H9 (cell line): Measurements from ENCODE around the gene UMPS. TPM values are rescaled to one million over a fixed set of nuclear protein-coding genes. Genes with fewer than 3 reads are reported as not detected.

Source experiments
- DNase-seq: peaks from one replicate; pipeline ENCODE4 v3.0.0-alpha.2; 2017
- H2AFZ ChIP-seq: one replicate; pipeline ENCODE4 v1.6.1; 2013; ENCODE audit warnings: mild to moderate bottlenecking, low read length, control low read depth, moderate library complexity
- H2AK5ac ChIP-seq: 2 replicates; pipeline ENCODE4 v1.6.1; 2013; ENCODE audit warnings: low read length, control low read depth, mixed read lengths; ENCODE audit not compliant: insufficient read length
- H2BK120ac ChIP-seq: one replicate; pipeline ENCODE4 v1.6.1; 2013; ENCODE audit warnings: low read depth, mild to moderate bottlenecking, low read length, control low read depth, inconsistent platforms; ENCODE audit not compliant: poor library complexity, severe bottlenecking
- H2BK12ac ChIP-seq: 2 replicates; pipeline ENCODE4 v1.6.1; 2013; ENCODE audit warnings: low read length, control low read depth, mixed read lengths, low read depth; ENCODE audit not compliant: insufficient read length
- H2BK15ac ChIP-seq: 2 replicates; pipeline ENCODE4 v1.6.1; 2013; ENCODE audit warnings: low read depth, low read length, control low read depth
- H2BK20ac ChIP-seq: one replicate; pipeline ENCODE4 v1.6.1; 2013; ENCODE audit warnings: low read depth, mild to moderate bottlenecking, low read length, control low read depth, inconsistent platforms; ENCODE audit not compliant: poor library complexity, severe bottlenecking
- H2BK5ac ChIP-seq: 2 replicates; pipeline ENCODE4 v1.6.1; 2013; ENCODE audit warnings: low read length, control low read depth, mixed read lengths; ENCODE audit not compliant: insufficient read length
- H3K14ac ChIP-seq: 2 replicates; pipeline ENCODE4 v1.6.1; 2013; ENCODE audit warnings: low read length, control low read depth; ENCODE audit not compliant: insufficient read depth
- H3K18ac ChIP-seq: 2 replicates; pipeline ENCODE4 v1.6.1; 2013; ENCODE audit warnings: low read depth, mild to moderate bottlenecking, mixed read lengths, low read length, control low read depth; ENCODE audit not compliant: insufficient read length
- H3K23ac ChIP-seq: 2 replicates; pipeline ENCODE4 v1.6.1; 2013; ENCODE audit warnings: low read length, control low read depth, mixed read lengths, low read depth; ENCODE audit not compliant: insufficient read length
- H3K23me2 ChIP-seq: 2 replicates; pipeline ENCODE4 v1.6.1; 2013; ENCODE audit warnings: low read depth, mild to moderate bottlenecking, mixed read lengths, low read length, control low read depth; ENCODE audit not compliant: insufficient read length, poor library complexity, severe bottlenecking
- H3K27ac ChIP-seq: 2 replicates; pipeline ENCODE4 v1.5.1; 2013; ENCODE audit warnings: low read length, control low read depth, mixed read lengths, low read depth; ENCODE audit not compliant: insufficient read length
- H3K27me3 ChIP-seq: 2 replicates; pipeline ENCODE4 v1.6.1; 2013; ENCODE audit warnings: low read length, control low read depth, inconsistent platforms; ENCODE audit not compliant: insufficient read depth
- H3K4ac ChIP-seq: 2 replicates; pipeline ENCODE4 v1.6.1; 2013; ENCODE audit warnings: low read depth, mild to moderate bottlenecking, control low read depth, inconsistent platforms, low read length, moderate library complexity
- H3K4me1 ChIP-seq: 2 replicates; pipeline ENCODE4 v1.6.1; 2013; ENCODE audit warnings: low read length, control low read depth, inconsistent platforms; ENCODE audit not compliant: insufficient read depth
- H3K4me2 ChIP-seq: 2 replicates; pipeline ENCODE4 v1.6.1; 2013; ENCODE audit warnings: low read length, control low read depth, mixed read lengths; ENCODE audit not compliant: insufficient read length, insufficient read depth
- H3K56ac ChIP-seq: 2 replicates; pipeline ENCODE4 v1.6.1; 2013; ENCODE audit warnings: low read depth, mild to moderate bottlenecking, mixed read lengths, low read length, control low read depth; ENCODE audit not compliant: insufficient read length
- H3K79me1 ChIP-seq: 2 replicates; pipeline ENCODE4 v1.6.1; 2013; ENCODE audit warnings: low read depth, mild to moderate bottlenecking, moderate library complexity, low read length, control low read depth, inconsistent platforms; ENCODE audit not compliant: insufficient read depth, poor library complexity, severe bottlenecking
- H3K79me2 ChIP-seq: 2 replicates; pipeline ENCODE4 v1.6.1; 2013; ENCODE audit warnings: low read length, control low read depth, inconsistent platforms; ENCODE audit not compliant: insufficient read depth
- H3K9ac ChIP-seq: 2 replicates; pipeline ENCODE4 v1.6.1; 2013; ENCODE audit warnings: low read length, control low read depth, mixed read lengths; ENCODE audit not compliant: insufficient read length; ENCODE audit errors: extremely low read depth
- H3K9me3 ChIP-seq: one replicate; pipeline ENCODE4 v1.6.1; 2013; ENCODE audit warnings: low read depth, low read length, inconsistent platforms; ENCODE audit not compliant: control insufficient read depth
- H3T11ph ChIP-seq: one replicate; pipeline ENCODE4 v1.6.1; 2013; ENCODE audit warnings: mild to moderate bottlenecking, low read length, control low read depth, inconsistent platforms
- H4K20me1 ChIP-seq: one replicate; pipeline ENCODE4 v1.6.1; 2013; ENCODE audit not compliant: control insufficient read depth, insufficient read length, insufficient read depth
- H4K5ac ChIP-seq: 2 replicates; pipeline ENCODE4 v1.6.1; 2013; ENCODE audit warnings: low read depth, mild to moderate bottlenecking, mixed read lengths, low read length, control low read depth; ENCODE audit not compliant: insufficient read length
- H4K8ac ChIP-seq: replicated peaks from 2 replicates; pipeline ENCODE4 v1.6.1; 2013; ENCODE audit warnings: low read length, control low read depth, mixed read lengths, low read depth; ENCODE audit not compliant: insufficient read length
- H4K91ac ChIP-seq: 2 replicates; pipeline ENCODE4 v1.6.1; 2013; ENCODE audit warnings: low read depth, mild to moderate bottlenecking, moderate library complexity, mixed read lengths, low read length, control low read depth; ENCODE audit not compliant: insufficient read length
- H3K27ac Mint-ChIP-seq, 3 experiments: 2 replicates in 2 of 3; 3 replicates in 1 of 3; pipeline ENCODE4 v1.8.0; 2020 to 2021; ENCODE audit warnings: mixed read lengths in 3 of 3, mild to moderate bottlenecking in 1 of 3, moderate library complexity in 1 of 3
- H3K27me3 Mint-ChIP-seq: 2 replicates; pipeline ENCODE4 v1.8.0; 2021; ENCODE audit warnings: low read depth, mild to moderate bottlenecking, moderate library complexity, mixed read lengths
- H3K36me3 Mint-ChIP-seq, 3 experiments: 2 replicates in 2 of 3; 3 replicates in 1 of 3; pipeline ENCODE4 v1.8.0; 2020 to 2021; ENCODE audit warnings: low read depth in 3 of 3, mixed read lengths in 3 of 3; ENCODE audit not compliant: insufficient read depth in 1 of 3
- H3K4me1 Mint-ChIP-seq, 2 experiments: 2 replicates each; pipeline ENCODE4 v1.8.0; 2020; ENCODE audit warnings: mixed read lengths in 2 of 2
- H3K4me3 Mint-ChIP-seq, 2 experiments: 2 replicates in 1 of 2; 3 replicates in 1 of 2; pipeline ENCODE4 v1.8.0; 2020 to 2021; ENCODE audit warnings: mild to moderate bottlenecking in 2 of 2, mixed read lengths in 2 of 2, moderate library complexity in 1 of 2
- H3K9me3 Mint-ChIP-seq, 2 experiments: 2 replicates in 1 of 2; 3 replicates in 1 of 2; pipeline ENCODE4 v1.8.0; 2020; ENCODE audit warnings: mild to moderate bottlenecking in 2 of 2, mixed read lengths in 2 of 2, moderate library complexity in 1 of 2
- WGBS: extraction: QIAGEN DNeasy Blood & Tissue Kit; methylation state at CpG from one replicate; pipeline ENCODE4 v1.1.7; 2013; ENCODE audit warnings: missing lambda C conversion rate, low lambda C conversion rate, mixed read lengths; ENCODE audit not compliant: insufficient read length; ENCODE audit errors: extremely low coverage; 5-methylcytosine and 5-hydroxymethylcytosine counted together
- total RNA-seq: library from RNA; stranded (reverse); gene quantifications from 2 replicates; pipeline ENCODE4 v1.2.1, GENCODE V29; 2021
- TF ChIP-seq, protein P1 (sequence below): fragments of 200-600 bp; sonication (generic); conservative IDR thresholded peaks from 3 replicates; pipeline ENCODE4 v1.8.0; 2021; ENCODE audit warnings: antibody characterized with exemption, mild to moderate bottlenecking

The UMPS gene
- total RNA-seq, 1 experiment from 2014 or later = 65.4 TPM

DNA sequence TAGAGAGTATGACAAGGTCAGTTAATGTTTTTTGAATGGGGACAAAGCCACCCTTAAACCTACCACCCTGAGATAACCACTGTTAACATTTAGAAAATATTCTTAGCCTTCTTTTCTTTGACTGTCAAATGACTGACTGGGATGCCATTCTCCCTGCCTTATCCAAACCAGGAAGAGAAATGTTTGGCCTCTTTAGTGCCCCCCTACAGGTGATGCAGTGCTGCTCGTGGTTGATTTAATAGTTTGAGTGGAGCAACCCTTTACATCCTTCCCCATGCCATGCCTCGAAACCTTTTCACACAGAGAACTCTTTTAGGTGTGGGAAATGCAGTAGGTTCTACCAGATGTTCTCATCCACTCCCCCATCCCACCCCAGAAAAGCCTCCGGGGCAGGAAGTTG is 38.7 kb upstream of the UMPS start:
- Mint-ChIP-seq H3K27ac (no peak overlapping the region), H3K4me1 (0 out of 4 replicates have a peak, but pooled peaks cover 2 to 3% of the 10 kb centered on the region in 2 experiments), H3K4me3 (no peak overlapping the region), H3K27me3 (peaks cover 2% of the 10 kb centered on the region; the same call in 1 of the 2 replicates), H3K9me3 (no peaks in the 10 kb centered on the region), H3K36me3 (no peaks in the 10 kb centered on the region)
- Histone ChIP-seq H3K27ac (no peak overlapping the region), H2BK120ac (no peak overlapping the region), H3K79me1 (no peaks in the 10 kb centered on the region), H3K18ac (no peak overlapping the region), H2BK5ac (no peak overlapping the region), H3K23ac (no peak overlapping the region), H3T11ph (no peak overlapping the region), H3K23me2 (no peaks in the 10 kb centered on the region), H3K14ac (no peak overlapping the region), H3K9me3 (no peaks in the 10 kb centered on the region), H3K27me3 (no peaks in the 10 kb centered on the region), H3K4ac (no peak overlapping the region), H2BK20ac (no peak overlapping the region), H3K79me2 (no peaks in the 10 kb centered on the region), H3K56ac (no peak overlapping the region), H2BK15ac (no peak overlapping the region), H2AK5ac (no peak overlapping the region), H4K20me1 (no peaks in the 10 kb centered on the region), H4K5ac (no peak overlapping the region), H3K4me2 (no peak overlapping the region), H2BK12ac (no peak overlapping the region), H2AFZ (no peak overlapping the region), H4K8ac (no peak overlapping the region), H3K9ac (no peak overlapping the region), H4K91ac (no peak overlapping the region), H3K4me1 (no peaks in the 10 kb centered on the region)
- no CpG with 5 or more reads among the region's 3 CpGs for WGBS
- TF ChIP-seq, protein P1, sequence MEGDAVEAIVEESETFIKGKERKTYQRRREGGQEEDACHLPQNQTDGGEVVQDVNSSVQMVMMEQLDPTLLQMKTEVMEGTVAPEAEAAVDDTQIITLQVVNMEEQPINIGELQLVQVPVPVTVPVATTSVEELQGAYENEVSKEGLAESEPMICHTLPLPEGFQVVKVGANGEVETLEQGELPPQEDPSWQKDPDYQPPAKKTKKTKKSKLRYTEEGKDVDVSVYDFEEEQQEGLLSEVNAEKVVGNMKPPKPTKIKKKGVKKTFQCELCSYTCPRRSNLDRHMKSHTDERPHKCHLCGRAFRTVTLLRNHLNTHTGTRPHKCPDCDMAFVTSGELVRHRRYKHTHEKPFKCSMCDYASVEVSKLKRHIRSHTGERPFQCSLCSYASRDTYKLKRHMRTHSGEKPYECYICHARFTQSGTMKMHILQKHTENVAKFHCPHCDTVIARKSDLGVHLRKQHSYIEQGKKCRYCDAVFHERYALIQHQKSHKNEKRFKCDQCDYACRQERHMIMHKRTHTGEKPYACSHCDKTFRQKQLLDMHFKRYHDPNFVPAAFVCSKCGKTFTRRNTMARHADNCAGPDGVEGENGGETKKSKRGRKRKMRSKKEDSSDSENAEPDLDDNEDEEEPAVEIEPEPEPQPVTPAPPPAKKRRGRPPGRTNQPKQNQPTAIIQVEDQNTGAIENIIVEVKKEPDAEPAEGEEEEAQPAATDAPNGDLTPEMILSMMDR = peak; percentile 41; the same call in 1 of the 3 replicates
- no peak for DNase-seq
